DMS53 treated with DMSO at 0.1 percent for 48 hours (cell line): Measurements from ENCODE around the gene HLA-DRA.
A peak's percentile ranks its signal among the peaks of the same experiment; 100 is the strongest.

Experiments
- DNase-seq: peaks from one replicate; lab custom pipeline; 2025; ENCODE audit not compliant: unreplicated experiment; lab: John Stamatoyannopoulos, UW

HLA-DRA gene

GRCh38 chr6:32439602-32440214 is at the start of gene HLA-DRA:
Gene HLA-DRA, plus strand, starts transcription at chr6:32439887. Its CDS starts 64 bp downstream, at chr6:32439951.
- peak; percentile 5 for DNase-seq

GRCh38 chr6:32391505-32391904 is 48.2 kb upstream of the HLA-DRA start:
- DNase-seq, result no peak

GRCh38 chr6:32393665-32394420 is 45.8 kb upstream of the HLA-DRA start:
- DNase-seq, result peak; percentile 46

- DNase-seq, result no peak
These were observed 43.7 kb upstream of the HLA-DRA start for GRCh38 chr6:32396028-32396427.

- DNase-seq, result no peak
These were observed 42.3 kb upstream of the HLA-DRA start for GRCh38 chr6:32397252-32397920.

GRCh38 chr6:32401284-32401963 is 38.3 kb upstream of the HLA-DRA start:
- DNase-seq, result no peak

GRCh38 chr6:32402812-32403211 is 36.9 kb upstream of the HLA-DRA start:
- DNase-seq, result no peak

GRCh38 chr6:32405656-32406055 is 34.0 kb upstream of the HLA-DRA start:
- DNase-seq, result no peak

- DNase-seq, result no peak
These were observed 33.5 kb upstream of the HLA-DRA start for GRCh38 chr6:32406197-32406596.

- peak; percentile 57 for DNase-seq
These were observed 32.8 kb upstream of the HLA-DRA start, which contains the start of gene BTNL2 for GRCh38 chr6:32406857-32407256. Gene BTNL2, minus strand, starts transcription at chr6:32407181. Its CDS starts 58 bp downstream, at chr6:32407123.

GRCh38 chr6:32410906-32411305 is 28.8 kb upstream of the HLA-DRA start:
- DNase-seq, result no peak

GRCh38 chr6:32411566-32412327 is 27.9 kb upstream of the HLA-DRA start:
- DNase-seq, result no peak

- peak; percentile 78 for DNase-seq
These were observed 26.1 kb upstream of the HLA-DRA start for GRCh38 chr6:32413427-32414047.

GRCh38 chr6:32415521-32416019 is 24.1 kb upstream of the HLA-DRA start:
- peak; percentile 66 for DNase-seq

- DNase-seq, result no peak
These were observed 23.7 kb upstream of the HLA-DRA start for GRCh38 chr6:32416036-32416435.

GRCh38 chr6:32424589-32425300 is 14.9 kb upstream of the HLA-DRA start:
- DNase-seq, result no peak

- DNase-seq, result no peak
These were observed 13.3 kb upstream of the HLA-DRA start for GRCh38 chr6:32426338-32426737.

GRCh38 chr6:32427218-32427617 is 12.5 kb upstream of the HLA-DRA start:
- no peak for DNase-seq

GRCh38 chr6:32427934-32428474 is 11.7 kb upstream of the HLA-DRA start:
- DNase-seq, result no peak
